Upper lobe of left lung (tissue), 4 donors: Measurements from ENCODE around the gene BCDIN3D.

Experiments
- EP300 ChIP-seq, 4 donors: sonication (generic); formaldehyde crosslinking; IDR thresholded peaks; one replicate each; pipeline ENCODE4 v1.5.1; 2017; ENCODE audit warnings: antibody characterized with exemption in 4 of 4, control low read depth in 2 of 4
- POLR2A ChIP-seq, 4 donors: fragments of 450-650 bp; IDR thresholded peaks; one replicate each; pipeline ENCODE4 v1.5.1; 2016 to 2017; ENCODE audit warnings: antibody characterized with exemption in 4 of 4, mild to moderate bottlenecking in 2 of 4
- TF ChIP-seq, protein P1 (sequence below), 6 experiments: fragments of 450-650 bp in 4 of 6; fragments of 200-600 bp in 2 of 6; sonication (generic) in 2 of 6; IDR thresholded peaks; one replicate each; pipeline ENCODE4 v1.5.1; 2016 to 2019; ENCODE audit warnings: antibody characterized with exemption in 6 of 6

DNA sequence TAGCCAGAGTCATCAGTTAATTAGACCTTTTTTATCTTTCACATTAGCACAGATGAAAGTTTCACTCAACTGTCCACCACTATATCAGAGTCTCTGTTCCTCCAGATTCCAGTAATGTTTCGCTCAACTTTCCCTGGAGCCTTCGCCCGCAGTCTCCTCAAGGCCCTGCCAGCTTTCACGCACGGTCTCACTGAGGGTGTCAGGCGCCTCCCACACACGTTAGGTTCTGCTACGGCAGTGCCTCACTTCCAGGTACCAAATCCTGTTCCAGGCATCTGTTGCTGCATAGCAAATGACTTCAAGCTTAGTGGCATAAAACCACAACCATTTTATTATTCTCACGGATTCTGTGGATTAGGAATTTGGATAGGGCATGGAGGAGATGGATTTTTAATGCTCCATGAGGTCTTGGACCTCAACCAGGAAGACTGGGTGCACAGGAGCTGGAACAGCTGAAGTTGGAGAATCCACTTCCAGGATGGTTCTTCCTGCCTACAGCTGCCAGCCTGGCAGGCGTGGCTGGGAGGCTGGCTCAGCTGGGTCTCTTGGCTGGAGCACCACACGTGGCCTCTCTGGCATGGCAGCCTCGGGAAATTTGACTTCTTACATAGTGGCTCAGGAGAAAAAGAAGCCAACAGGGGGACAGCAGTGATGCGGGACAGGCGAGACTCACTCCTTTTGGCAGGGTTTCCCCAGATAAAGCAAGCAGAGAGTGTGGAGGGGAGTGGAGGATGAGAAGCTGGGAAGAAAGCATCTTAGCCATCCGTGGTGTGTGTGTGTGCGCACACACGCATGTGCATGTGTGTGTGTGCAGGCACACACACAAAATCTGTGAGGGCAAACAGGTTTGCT, 21.3 kb upstream of the BCDIN3D start:
- TF ChIP-seq POLR2A (IDR thresholded peaks at IDR 0.05) (no peak), EP300 (IDR thresholded peaks at IDR 0.05) (no peak)
- TF ChIP-seq, protein P1, sequence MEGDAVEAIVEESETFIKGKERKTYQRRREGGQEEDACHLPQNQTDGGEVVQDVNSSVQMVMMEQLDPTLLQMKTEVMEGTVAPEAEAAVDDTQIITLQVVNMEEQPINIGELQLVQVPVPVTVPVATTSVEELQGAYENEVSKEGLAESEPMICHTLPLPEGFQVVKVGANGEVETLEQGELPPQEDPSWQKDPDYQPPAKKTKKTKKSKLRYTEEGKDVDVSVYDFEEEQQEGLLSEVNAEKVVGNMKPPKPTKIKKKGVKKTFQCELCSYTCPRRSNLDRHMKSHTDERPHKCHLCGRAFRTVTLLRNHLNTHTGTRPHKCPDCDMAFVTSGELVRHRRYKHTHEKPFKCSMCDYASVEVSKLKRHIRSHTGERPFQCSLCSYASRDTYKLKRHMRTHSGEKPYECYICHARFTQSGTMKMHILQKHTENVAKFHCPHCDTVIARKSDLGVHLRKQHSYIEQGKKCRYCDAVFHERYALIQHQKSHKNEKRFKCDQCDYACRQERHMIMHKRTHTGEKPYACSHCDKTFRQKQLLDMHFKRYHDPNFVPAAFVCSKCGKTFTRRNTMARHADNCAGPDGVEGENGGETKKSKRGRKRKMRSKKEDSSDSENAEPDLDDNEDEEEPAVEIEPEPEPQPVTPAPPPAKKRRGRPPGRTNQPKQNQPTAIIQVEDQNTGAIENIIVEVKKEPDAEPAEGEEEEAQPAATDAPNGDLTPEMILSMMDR (IDR thresholded peaks at IDR 0.05), result no peak
